GM12892 (cell line): ENCODE results near the gene ASNSD1.

Experiments used
- POLR2A ChIP-seq: IDR thresholded peaks from 2 replicates; pipeline ENCODE4 v1.6.1; 2011; ENCODE audit warnings: low read depth, low read length, control low read depth
- TAF1 ChIP-seq: IDR thresholded peaks from 2 replicates; pipeline ENCODE4 v1.6.1; 2011; ENCODE audit warnings: low read depth, mild to moderate bottlenecking, control low read depth, low read length, borderline replicate concordance

GRCh38 chr2:189613650-189614420 is 47.4 kb upstream of the ASNSD1 start:
- TF ChIP-seq POLR2A (no peak), TAF1 (no peak)
